NCI-H748 (cell line): ENCODE results near the gene ATXN2.
"Not testable (repeated sequence)": the region's sequence is repeated elsewhere in the genome, so short reads cannot be mapped to it uniquely, and the experiment has no call there.

ENCODE experiments used
- DNase-seq: peaks from one replicate; lab custom pipeline; 2025; ENCODE audit not compliant: unreplicated experiment; lab: John Stamatoyannopoulos, UW

ATXN2 gene

GRCh38 chr12:111507719-111508118 is 91.4 kb downstream of the ATXN2 start:
- not testable (repeated sequence) for DNase-seq

GRCh38 chr12:111507258-111507657 is 91.9 kb downstream of the ATXN2 start:
- not testable (repeated sequence) for DNase-seq

GRCh38 chr12:111506260-111506659 is 92.9 kb downstream of the ATXN2 start:
- no peak for DNase-seq

GRCh38 chr12:111505601-111506036 is 93.5 kb downstream of the ATXN2 start:
- no peak for DNase-seq

- DNase-seq = no peak
These were observed 96.0 kb downstream of the ATXN2 start for GRCh38 chr12:111503116-111503515.

GRCh38 chr12:111494676-111495075 is 104.4 kb downstream of the ATXN2 start:
- DNase-seq = no peak

GRCh38 chr12:111492979-111493378 is 106.1 kb downstream of the ATXN2 start:
- DNase-seq = not testable (repeated sequence)

GRCh38 chr12:111488798-111489197 is 110.3 kb downstream of the ATXN2 start:
- no peak for DNase-seq

- DNase-seq = no peak
These were observed 110.8 kb downstream of the ATXN2 start for GRCh38 chr12:111488271-111488670.

- DNase-seq = no peak
These were observed 116.7 kb downstream of the ATXN2 start for GRCh38 chr12:111482462-111482861.

GRCh38 chr12:111471236-111471635 is 127.9 kb downstream of the ATXN2 start:
- no peak for DNase-seq

- no peak for DNase-seq
These were observed 129.7 kb downstream of the ATXN2 start for GRCh38 chr12:111469401-111469800.

GRCh38 chr12:111467857-111468241 is 131.3 kb downstream of the ATXN2 start:
- no peak for DNase-seq

- peak; percentile 15 for DNase-seq
These were observed 131.8 kb downstream of the ATXN2 start for GRCh38 chr12:111467092-111467856.

- no peak for DNase-seq
These were observed 136.8 kb downstream of the ATXN2 start for GRCh38 chr12:111462210-111462769.

GRCh38 chr12:111460111-111460510 is 139.0 kb downstream of the ATXN2 start:
- not testable (repeated sequence) for DNase-seq

GRCh38 chr12:111458546-111459172 is 140.5 kb downstream of the ATXN2 start:
- no peak for DNase-seq

- no peak for DNase-seq
These were observed 141.5 kb downstream of the ATXN2 start for GRCh38 chr12:111457577-111457976.

GRCh38 chr12:111457071-111457470 is 142.0 kb downstream of the ATXN2 start:
- DNase-seq = no peak

GRCh38 chr12:111455448-111456320 is 143.4 kb downstream of the ATXN2 start:
- no peak for DNase-seq
